Gastrocnemius medialis (tissue), 4 donors: Measurements from ENCODE around the gene ST3GAL2. TPM values are rescaled to one million over a fixed set of nuclear protein-coding genes. Genes with fewer than 3 reads are reported as not detected.

Experiments
- ATAC-seq, 2 donors: fragments of 150-250 bp; one replicate each; pipeline ENCODE4 v1.9.1; 2016
- DNase-seq, 2 donors: peaks; one replicate each; pipeline ENCODE4 v3.0.0-alpha.2; 2019
- H3K27ac ChIP-seq, 4 donors: fragments of 200-600 bp; sonication (generic); 1 replicate in 1 of 4; 2 replicates in 3 of 4; pipeline ENCODE4 v1.5.1; 2016 to 2018; ENCODE audit warnings: mild to moderate bottlenecking in 2 of 4, moderate library complexity in 1 of 4
- H3K27me3 ChIP-seq, 3 donors: fragments of 200-600 bp; sonication (generic) in 2 of 3; 1 replicate in 1 of 3; 2 replicates in 2 of 3; pipeline versions ENCODE4 v1.5.1 to v1.6.0; 2016 to 2019; ENCODE audit warnings: mild to moderate bottlenecking in 1 of 3, moderate library complexity in 1 of 3
- H3K36me3 ChIP-seq, 2 donors: fragments of 200-600 bp; sonication (generic) in 1 of 2; one replicate each; pipeline ENCODE4 v1.5.1; 2017 to 2018
- H3K4me1 ChIP-seq, 2 donors: fragments of 200-600 bp; sonication (generic) in 1 of 2; one replicate each; pipeline ENCODE4 v1.5.1; 2016 to 2017; ENCODE audit warnings: mild to moderate bottlenecking in 2 of 2
- H3K4me3 ChIP-seq, 4 donors: fragments of 200-600 bp; sonication (generic) in 3 of 4; 1 replicate in 1 of 4; 2 replicates in 3 of 4; pipeline ENCODE4 v1.5.1; 2016 to 2019; ENCODE audit warnings: mild to moderate bottlenecking in 2 of 4
- H3K9me3 ChIP-seq, 3 donors: fragments of 200-600 bp; sonication (generic) in 2 of 3; 1 replicate in 1 of 3; 2 replicates in 2 of 3; pipeline ENCODE4 v1.5.1; 2016 to 2019
- POLR2A ChIP-seq, 2 donors: fragments of 450-650 bp; IDR thresholded peaks; one replicate each; pipeline ENCODE4 v1.6.1; 2017; ENCODE audit warnings: antibody characterized with exemption in 2 of 2, mild to moderate bottlenecking in 2 of 2, moderate library complexity in 2 of 2
- in situ Hi-C, 4 donors: fragments of 200-750 bp; cut with MboI; loops; one replicate each; pipeline versions ENCODE4 v1.15.0 to v1.8.0; 2017; ENCODE audit warnings: low sequenced_read_pairs in 4 of 4
- intact Hi-C: fragments of 100-400 bp; cut with DNase I; formaldehyde crosslinking; loops from one replicate; pipeline ENCODE4 v1.15.1; 2023; ENCODE audit warnings: low total_unique reads
- total RNA-seq, 4 donors: library from RNA; depleted of rRNA; stranded (reverse); fragments of >200 nt; gene quantifications; one replicate each; pipeline versions ENCODE4 v1.1.0 to v1.2.3, GENCODE V29; 2016
- TF ChIP-seq, protein P1 (sequence below), 5 experiments: fragments of 450-650 bp in 3 of 5; fragments of 200-600 bp in 2 of 5; sonication (generic) in 2 of 5; IDR thresholded peaks in 4 of 5; conservative IDR thresholded peaks in 1 of 5; 1 replicate in 4 of 5; 2 replicates in 1 of 5; pipeline ENCODE4 v1.5.1; 2016 to 2019; ENCODE audit warnings: antibody characterized with exemption in 5 of 5, mild to moderate bottlenecking in 3 of 5, moderate library complexity in 3 of 5

ST3GAL2 gene
- total RNA-seq, 4 donors from 2014 or later, result 12.8 to 27.7 (median 22.1) TPM

DNA sequence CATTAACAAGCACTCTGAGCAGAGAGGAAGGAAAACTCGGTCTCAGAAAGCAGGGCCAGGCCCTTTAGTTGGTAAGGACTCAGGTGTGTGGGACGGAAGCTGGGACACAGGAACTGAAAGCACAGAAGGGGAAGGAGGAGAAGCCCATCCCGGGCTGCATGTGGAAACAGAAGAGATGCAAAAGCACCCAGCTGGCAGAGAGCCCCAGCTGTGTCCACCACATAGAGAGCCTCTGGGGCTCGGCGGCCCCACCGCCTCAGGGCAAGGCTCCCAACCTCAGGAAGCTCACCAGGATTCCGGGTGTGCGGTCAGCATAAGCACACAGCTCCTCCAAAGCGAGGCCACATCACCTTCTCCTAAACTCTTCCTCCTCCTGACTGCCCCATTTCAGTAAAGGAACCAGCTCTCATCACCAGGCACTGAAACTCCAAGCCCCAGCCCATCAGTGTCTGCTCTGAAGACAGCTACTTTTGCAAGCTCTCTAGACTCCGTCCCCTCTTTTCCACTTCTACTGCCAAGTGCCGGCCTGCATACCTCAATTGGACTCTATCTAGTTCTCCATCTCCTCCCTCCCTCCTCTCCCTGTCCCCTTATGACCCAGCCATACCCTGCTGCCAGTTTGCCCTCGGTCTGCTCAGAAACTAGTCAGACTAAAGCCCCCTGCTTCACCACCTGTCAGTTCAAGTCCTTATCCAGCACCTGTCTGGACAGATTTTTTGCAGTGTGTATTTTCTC is 6.0 kb downstream of the ST3GAL2 start:
- no peaks in the 10 kb centered on the region for H3K9me3 ChIP-seq
- ATAC-seq, result no peak
- intact Hi-C loops, result no loop called here

DNA sequence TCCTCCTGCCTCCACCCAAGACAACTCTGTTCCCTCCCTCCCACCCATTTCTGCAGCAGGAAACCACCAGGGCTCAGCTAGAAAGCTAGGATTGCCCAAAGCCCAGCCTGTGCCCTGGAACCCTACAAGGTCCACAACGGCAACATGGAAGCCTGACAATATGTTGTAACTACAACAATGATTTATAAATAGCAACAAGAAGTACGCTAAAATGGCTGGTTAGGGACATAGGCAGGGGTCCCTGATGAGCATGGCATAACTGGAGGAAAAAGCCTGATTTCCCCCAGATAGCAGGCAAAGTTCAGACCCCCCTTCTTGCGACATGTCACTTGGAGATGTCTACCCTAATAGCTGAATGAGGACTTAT is 6.6 kb downstream of the ST3GAL2 start:
- TF ChIP-seq, protein P1, sequence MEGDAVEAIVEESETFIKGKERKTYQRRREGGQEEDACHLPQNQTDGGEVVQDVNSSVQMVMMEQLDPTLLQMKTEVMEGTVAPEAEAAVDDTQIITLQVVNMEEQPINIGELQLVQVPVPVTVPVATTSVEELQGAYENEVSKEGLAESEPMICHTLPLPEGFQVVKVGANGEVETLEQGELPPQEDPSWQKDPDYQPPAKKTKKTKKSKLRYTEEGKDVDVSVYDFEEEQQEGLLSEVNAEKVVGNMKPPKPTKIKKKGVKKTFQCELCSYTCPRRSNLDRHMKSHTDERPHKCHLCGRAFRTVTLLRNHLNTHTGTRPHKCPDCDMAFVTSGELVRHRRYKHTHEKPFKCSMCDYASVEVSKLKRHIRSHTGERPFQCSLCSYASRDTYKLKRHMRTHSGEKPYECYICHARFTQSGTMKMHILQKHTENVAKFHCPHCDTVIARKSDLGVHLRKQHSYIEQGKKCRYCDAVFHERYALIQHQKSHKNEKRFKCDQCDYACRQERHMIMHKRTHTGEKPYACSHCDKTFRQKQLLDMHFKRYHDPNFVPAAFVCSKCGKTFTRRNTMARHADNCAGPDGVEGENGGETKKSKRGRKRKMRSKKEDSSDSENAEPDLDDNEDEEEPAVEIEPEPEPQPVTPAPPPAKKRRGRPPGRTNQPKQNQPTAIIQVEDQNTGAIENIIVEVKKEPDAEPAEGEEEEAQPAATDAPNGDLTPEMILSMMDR (IDR thresholded peaks at IDR 0.05 in 4 of 5, conservative IDR thresholded peaks at IDR 0.05 in 1 of 5), result no peak
- TF ChIP-seq POLR2A (IDR thresholded peaks at IDR 0.05), result no peak
- Histone ChIP-seq H3K36me3 (no peaks in the 10 kb centered on the region), H3K4me1 (peaks cover 94 to 95% of the 10 kb centered on the region in 2 donors), H3K27me3 (no peaks in the 10 kb centered on the region), H3K4me3 (no peak overlapping the region), H3K27ac (peak overlapping the region; percentile 27 to 68 (median 51)), H3K9me3 (no peaks in the 10 kb centered on the region)
- ATAC-seq (no peak), DNase-seq (no peak)
- in situ Hi-C loops, result no loop called here
- intact Hi-C loops, result no loop called here

More for the DNA sequence above, 6.0 kb downstream of the ST3GAL2 start:
- Histone ChIP-seq H3K27ac (peak overlapping the region; percentile 27 to 68 (median 51)), H3K4me3 (no peak overlapping the region), H3K4me1 (peaks cover 94% of the 10 kb centered on the region in 2 donors), H3K27me3 (no peaks in the 10 kb centered on the region), H3K36me3 (no peaks in the 10 kb centered on the region)
- TF ChIP-seq POLR2A (IDR thresholded peaks at IDR 0.05), result no peak
- TF ChIP-seq, protein P1 (IDR thresholded peaks at IDR 0.05 in 4 of 5, conservative IDR thresholded peaks at IDR 0.05 in 1 of 5), result no peak
- no peak for DNase-seq
- in situ Hi-C loops, result no loop called here

DNA sequence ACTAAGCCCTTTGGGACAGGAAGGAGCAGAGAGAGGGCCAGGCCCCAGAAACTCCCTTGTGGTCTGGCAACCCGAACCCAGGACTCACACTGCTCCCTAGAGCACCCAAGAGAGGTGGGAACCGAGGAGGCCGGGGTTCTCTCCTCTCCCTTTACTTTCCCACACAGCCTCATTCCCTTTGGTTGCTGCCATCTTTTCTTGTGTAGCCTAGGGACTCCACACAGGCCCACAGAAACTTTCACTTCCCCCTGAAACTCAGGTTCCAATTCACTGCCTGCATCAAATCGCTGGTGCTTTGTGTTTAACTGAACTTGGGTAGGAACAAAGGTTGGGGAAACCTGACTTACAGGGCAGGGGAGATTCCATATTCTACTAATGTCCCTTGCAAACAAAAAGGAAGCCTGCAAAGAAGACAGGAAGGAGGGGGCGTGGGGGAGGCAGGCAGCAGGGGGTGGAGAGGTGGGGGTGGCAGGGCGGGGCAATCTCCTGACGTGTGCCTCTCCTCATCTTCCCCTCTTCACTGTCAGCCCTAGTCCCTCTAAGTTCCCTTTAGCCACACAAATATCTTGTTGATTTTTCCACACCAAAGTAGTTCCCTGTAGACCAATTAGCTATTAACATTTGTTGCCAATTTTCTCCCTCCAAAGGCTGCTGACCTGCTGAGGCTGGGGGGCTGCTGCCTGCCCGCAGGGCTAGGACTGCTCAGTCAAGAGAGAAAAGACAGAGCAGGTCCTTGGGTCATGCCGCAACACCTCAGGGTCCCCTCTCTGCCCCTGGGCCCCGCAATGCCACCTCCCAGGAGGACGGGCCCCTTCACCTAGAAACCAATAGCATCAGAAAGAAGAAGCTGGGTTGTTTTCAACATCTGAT is 8.0 kb downstream of the ST3GAL2 start:
- intact Hi-C loops (no loop called here), in situ Hi-C loops (no loop called here)
- no peaks in the 10 kb centered on the region for H3K36me3 ChIP-seq
- no peak for DNase-seq
- H3K27ac ChIP-seq, result peak overlapping the region; percentile 88 to 95 (median 93)
- H3K9me3 ChIP-seq, result no peaks in the 10 kb centered on the region
- no peak overlapping the region for H3K4me3 ChIP-seq
- no peak for ATAC-seq
- TF ChIP-seq, protein P1 (IDR thresholded peaks at IDR 0.05 in 4 of 5, conservative IDR thresholded peaks at IDR 0.05 in 1 of 5), result no peak
- no peak for TF ChIP-seq POLR2A (IDR thresholded peaks at IDR 0.05)
- H3K4me1 ChIP-seq, result peaks cover 85% of the 10 kb centered on the region in 2 donors
- H3K27me3 ChIP-seq, result no peaks in the 10 kb centered on the region

DNA sequence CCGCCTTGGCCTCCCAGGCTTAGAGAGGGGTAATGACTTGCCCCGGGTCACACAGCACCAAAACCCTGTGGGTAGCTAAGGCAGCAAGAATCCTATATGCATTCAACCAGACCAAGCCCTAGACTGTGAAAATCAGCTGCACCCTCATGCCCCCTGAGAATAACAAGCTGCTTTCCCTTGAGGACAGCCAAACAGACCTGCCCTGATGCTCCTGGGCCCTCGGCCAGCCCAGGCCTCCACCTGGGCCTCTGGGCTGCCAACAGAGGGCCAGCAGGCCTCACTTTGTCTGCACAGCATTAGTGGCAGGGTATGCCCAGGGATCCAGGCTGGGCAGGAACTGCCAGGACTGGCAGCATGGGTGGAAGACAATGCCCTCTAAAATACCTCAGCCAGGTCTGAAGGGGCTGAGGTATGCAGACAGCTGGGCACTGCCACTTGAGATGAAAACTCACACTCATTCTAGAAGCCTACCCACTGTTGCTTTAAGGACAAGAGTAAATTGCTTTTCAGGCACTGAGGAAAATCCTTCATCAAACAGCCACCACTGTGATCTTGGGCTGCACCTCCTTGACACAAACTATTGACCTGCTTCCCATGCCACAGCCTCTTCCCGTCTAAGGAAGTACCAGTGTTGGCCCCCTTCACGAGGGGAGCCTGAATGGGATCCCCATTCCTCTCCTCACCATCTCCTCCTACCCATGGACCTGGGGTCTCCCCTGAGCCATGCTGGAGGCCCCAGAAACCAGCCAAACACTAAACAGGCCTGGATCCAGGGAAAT is 8.8 kb downstream of the ST3GAL2 start:
- no peak overlapping the region for H3K4me3 ChIP-seq
- H3K27me3 ChIP-seq, result no peaks in the 10 kb centered on the region
- no peak for DNase-seq
- TF ChIP-seq POLR2A (IDR thresholded peaks at IDR 0.05), result no peak
- TF ChIP-seq, protein P1 (IDR thresholded peaks at IDR 0.05 in 4 of 5, conservative IDR thresholded peaks at IDR 0.05 in 1 of 5), result no peak
- H3K36me3 ChIP-seq, result no peaks in the 10 kb centered on the region
- H3K9me3 ChIP-seq, result no peaks in the 10 kb centered on the region
- in situ Hi-C loops, result no loop called here
- no peak for ATAC-seq
- peak overlapping the region; percentile 88 to 95 (median 93) for H3K27ac ChIP-seq
- intact Hi-C loops, result loop anchor here (2.0 kb wide), 1 partner anchor 49 kb away; no protein-coding TSS in a partner anchor
- H3K4me1 ChIP-seq, result peaks cover 77 to 81% of the 10 kb centered on the region in 2 donors
